Measurements from ENCODE around the gene STPG4.
"Not testable (repeated sequence)": the region's sequence is repeated elsewhere in the genome, so short reads cannot be mapped to it uniquely, and the experiment has no call there.

STPG4 gene

GRCh38 chr2:47112665-47113435, 42.3 kb downstream of the STPG4 start:
- FAIRE-seq = no peak
- no peak for DNase-seq (ENCODE audit: insufficient read length, low spot score)
- TF ChIP-seq PAX5 (IDR thresholded peaks at IDR 0.05; ENCODE audit: insufficient read depth, low read length, severe bottlenecking) = no peak
- no peak for TF ChIP-seq SPI1 (IDR thresholded peaks at IDR 0.05; ENCODE audit: low read depth, low read length)
- TF ChIP-seq POU2F2 (IDR thresholded peaks at IDR 0.05; ENCODE audit: low read depth, low read length) = no peak
- TF ChIP-seq POLR2A (IDR thresholded peaks at IDR 0.05; ENCODE audit: low read depth, low read length) = no peak
- no peak for TF ChIP-seq POLR2AphosphoS5 (IDR thresholded peaks at IDR 0.05; ENCODE audit: low read depth, low read length)
- no peak for TF ChIP-seq TAF1 (IDR thresholded peaks at IDR 0.05; ENCODE audit: low read depth, low read length)

- DNase-seq (ENCODE audit: insufficient read length, low spot score) = no peak
Measured at GRCh38 chr2:47109680-47110079, 45.4 kb downstream of the STPG4 start.

GRCh38 chr2:47109007-47109375, 46.1 kb downstream of the STPG4 start:
- no peak for TF ChIP-seq POLR2A (IDR thresholded peaks at IDR 0.05; ENCODE audit: low read depth, low read length)
- TF ChIP-seq PAX5 (IDR thresholded peaks at IDR 0.05; ENCODE audit: insufficient read depth, low read length, severe bottlenecking) = no peak
- no peak for TF ChIP-seq POLR2AphosphoS5 (IDR thresholded peaks at IDR 0.05; ENCODE audit: low read depth, low read length)
- no peak for TF ChIP-seq POU2F2 (IDR thresholded peaks at IDR 0.05; ENCODE audit: low read depth, low read length)
- no peak for TF ChIP-seq SPI1 (IDR thresholded peaks at IDR 0.05; ENCODE audit: low read depth, low read length)
- no peak for TF ChIP-seq TAF1 (IDR thresholded peaks at IDR 0.05; ENCODE audit: low read depth, low read length)
- FAIRE-seq (no peak), DNase-seq (ENCODE audit: insufficient read length, low spot score) (no peak)

More at GRCh38 chr2:47109680-47110079, 45.4 kb downstream of the STPG4 start:
- TF ChIP-seq PAX5 (IDR thresholded peaks at IDR 0.05; ENCODE audit: insufficient read depth, low read length, severe bottlenecking) (no peak), SPI1 (IDR thresholded peaks at IDR 0.05; ENCODE audit: low read depth, low read length) (no peak), POU2F2 (IDR thresholded peaks at IDR 0.05; ENCODE audit: low read depth, low read length) (no peak), POLR2A (IDR thresholded peaks at IDR 0.05; ENCODE audit: low read depth, low read length) (no peak), TAF1 (IDR thresholded peaks at IDR 0.05; ENCODE audit: low read depth, low read length) (no peak)
- no peak for FAIRE-seq

- FAIRE-seq; DNase-seq (ENCODE audit: insufficient read length, low spot score): not testable (repeated sequence)
Measured at GRCh38 chr2:47108267-47109006, 46.7 kb downstream of the STPG4 start.

GRCh38 chr2:47107201-47107600, 47.9 kb downstream of the STPG4 start:
- not testable (repeated sequence) for FAIRE-seq; DNase-seq (ENCODE audit: insufficient read length, low spot score)

GRCh38 chr2:47106231-47106630, 48.9 kb downstream of the STPG4 start:
- DNase-seq (ENCODE audit: insufficient read length, low spot score); FAIRE-seq: not testable (repeated sequence)

GRCh38 chr2:47099712-47100111, 55.4 kb downstream of the STPG4 start:
- DNase-seq (ENCODE audit: insufficient read length, low spot score); FAIRE-seq: not testable (repeated sequence)

GRCh38 chr2:47098953-47099352, 56.2 kb downstream of the STPG4 start:
- DNase-seq (ENCODE audit: insufficient read length, low spot score) (no peak), FAIRE-seq (no peak)
- TF ChIP-seq POLR2AphosphoS5 (IDR thresholded peaks at IDR 0.05; ENCODE audit: low read depth, low read length) (no peak), SPI1 (IDR thresholded peaks at IDR 0.05; ENCODE audit: low read depth, low read length) (no peak), POLR2A (IDR thresholded peaks at IDR 0.05; ENCODE audit: low read depth, low read length) (no peak), POU2F2 (IDR thresholded peaks at IDR 0.05; ENCODE audit: low read depth, low read length) (no peak), PAX5 (IDR thresholded peaks at IDR 0.05; ENCODE audit: insufficient read depth, low read length, severe bottlenecking) (no peak), TAF1 (IDR thresholded peaks at IDR 0.05; ENCODE audit: low read depth, low read length) (no peak)

GRCh38 chr2:47097563-47097962, 57.5 kb downstream of the STPG4 start:
- DNase-seq (ENCODE audit: insufficient read length, low spot score) = no peak
- FAIRE-seq = no peak
- TF ChIP-seq SPI1 (IDR thresholded peaks at IDR 0.05; ENCODE audit: low read depth, low read length) = no peak
- TF ChIP-seq POU2F2 (IDR thresholded peaks at IDR 0.05; ENCODE audit: low read depth, low read length) = no peak
- no peak for TF ChIP-seq PAX5 (IDR thresholded peaks at IDR 0.05; ENCODE audit: insufficient read depth, low read length, severe bottlenecking)
- no peak for TF ChIP-seq TAF1 (IDR thresholded peaks at IDR 0.05; ENCODE audit: low read depth, low read length)
- TF ChIP-seq POLR2AphosphoS5 (IDR thresholded peaks at IDR 0.05; ENCODE audit: low read depth, low read length) = no peak
- no peak for TF ChIP-seq POLR2A (IDR thresholded peaks at IDR 0.05; ENCODE audit: low read depth, low read length)

GRCh38 chr2:47096451-47096850, 58.7 kb downstream of the STPG4 start:
- no peak for TF ChIP-seq TAF1 (IDR thresholded peaks at IDR 0.05; ENCODE audit: low read depth, low read length)
- TF ChIP-seq POLR2A (IDR thresholded peaks at IDR 0.05; ENCODE audit: low read depth, low read length) = no peak
- no peak for TF ChIP-seq POU2F2 (IDR thresholded peaks at IDR 0.05; ENCODE audit: low read depth, low read length)
- no peak for TF ChIP-seq SPI1 (IDR thresholded peaks at IDR 0.05; ENCODE audit: low read depth, low read length)
- no peak for TF ChIP-seq POLR2AphosphoS5 (IDR thresholded peaks at IDR 0.05; ENCODE audit: low read depth, low read length)
- no peak for TF ChIP-seq PAX5 (IDR thresholded peaks at IDR 0.05; ENCODE audit: insufficient read depth, low read length, severe bottlenecking)
- FAIRE-seq = no peak

More at GRCh38 chr2:47096451-47096850, 58.7 kb downstream of the STPG4 start:
- DNase-seq (ENCODE audit: insufficient read length, low spot score) = no peak

Data from GM12891 (cell line).